Panc1 (cell line): ENCODE measurements around the gene RANBP1. TPM values are rescaled to one million over a fixed set of nuclear protein-coding genes. Genes with fewer than 3 reads are reported as not detected.

Experiments used
- ATAC-seq: fragments of 200-7000 bp; cut with Tn5 transposase; 2 replicates; pipeline ENCODE4 v1.9.1; 2020; ENCODE audit warnings: mild to moderate bottlenecking, moderate library complexity
- BruUV-seq: library from RNA; stranded (reverse); fragments of 400-500 nt; replicated peaks from 2 replicates; lab custom pipeline; 2021; lab: Mats Ljungman, UMichigan
- CTCF ChIA-PET: fragments of 300-600 bp; sonication (Branson Sonifier 250); formaldehyde crosslinking; loops from one replicate; lab custom pipeline; 2022; ENCODE audit warnings: antibody characterized with exemption; lab: Charles Lee
- POLR2A ChIA-PET: fragments of 300-600 bp; sonication (Branson Sonifier 250); formaldehyde crosslinking; loops from one replicate; lab custom pipeline; 2022; ENCODE audit warnings: antibody characterized with exemption; lab: Charles Lee
- DNase-seq: peaks from one replicate; pipeline ENCODE4 v3.0.0-alpha.2; 2010; ENCODE audit warnings: low read depth, low spot score
- H3K27ac ChIP-seq: 2 replicates; pipeline ENCODE4 v1.5.1; 2011; ENCODE audit warnings: mild to moderate bottlenecking, low read length, inconsistent platforms
- H3K27me3 ChIP-seq: fragments of 200-500 bp; sonication (Bioruptor generic); 2 replicates; pipeline ENCODE4 v1.6.0; 2014; ENCODE audit warnings: low read length, inconsistent platforms; ENCODE audit not compliant: control insufficient read depth, insufficient read depth
- H3K36me3 ChIP-seq: fragments of 200-500 bp; sonication (Bioruptor generic); 2 replicates; pipeline ENCODE4 v1.5.1; 2014; ENCODE audit warnings: inconsistent platforms, mild to moderate bottlenecking, low read length, moderate library complexity; ENCODE audit not compliant: control insufficient read depth, insufficient read depth
- H3K4me1 ChIP-seq: 2 replicates; pipeline ENCODE4 v1.5.1; 2011; ENCODE audit warnings: inconsistent platforms, mild to moderate bottlenecking, low read length, moderate library complexity; ENCODE audit not compliant: control insufficient read depth, insufficient read depth
- H3K4me3 ChIP-seq, 2 experiments: 2 replicates each; pipeline ENCODE4 v1.5.1; 2011 to 2012; ENCODE audit warnings: low read depth in 2 of 2, low read length in 2 of 2, mild to moderate bottlenecking in 2 of 2, inconsistent platforms in 1 of 2, moderate library complexity in 1 of 2
- H3K9me3 ChIP-seq: fragments of 200-500 bp; sonication (Bioruptor generic); 2 replicates; pipeline ENCODE4 v1.5.1; 2014; ENCODE audit warnings: low read depth, mild to moderate bottlenecking, inconsistent platforms, low read length, moderate library complexity; ENCODE audit not compliant: control insufficient read depth, insufficient read depth
- POLR2AphosphoS5 ChIP-seq: IDR thresholded peaks from 2 replicates; pipeline ENCODE4 v1.6.1; 2012; ENCODE audit warnings: mild to moderate bottlenecking, low read depth, low read length, moderate library complexity
- SIN3A ChIP-seq: IDR thresholded peaks from 2 replicates; pipeline ENCODE4 v1.6.1; 2012; ENCODE audit warnings: low read depth, mild to moderate bottlenecking, low read length, moderate library complexity, borderline replicate concordance; ENCODE audit not compliant: insufficient read depth
- TCF7L2 ChIP-seq: IDR thresholded peaks from 2 replicates; pipeline ENCODE4 v1.6.1; 2011; ENCODE audit warnings: mild to moderate bottlenecking, low read depth, low read length, inconsistent platforms
- in situ Hi-C: cut with HindIII; loops from 2 replicates; pipeline ENCODE4 v1.10.0; 2016; ENCODE audit warnings: low sequenced_read_pairs, low pct_unique_long_range_greater_than_20kb
- intact Hi-C: fragments of 100-400 bp; cut with micrococcal nuclease; formaldehyde crosslinking; loops from one replicate; pipeline ENCODE4 v1.10.0; 2022; ENCODE audit not compliant: unreplicated experiment
- total RNA-seq: library from RNA; stranded (reverse); gene quantifications from one replicate; pipeline ENCODE4 v1.2.1, GENCODE V29; 2021; ENCODE audit not compliant: unreplicated experiment
- TF ChIP-seq, protein P1 (sequence below): fragments of 450-650 bp; IDR thresholded peaks from 2 replicates; pipeline ENCODE4 v1.5.1; 2017; ENCODE audit warnings: mild to moderate bottlenecking
- TF ChIP-seq, protein P2 (sequence below), 2 experiments: IDR thresholded peaks; 2 replicates each; pipeline ENCODE4 v1.6.1; 2011 to 2012; ENCODE audit warnings: low read depth in 2 of 2, control low read depth in 1 of 2, low read length in 1 of 2, mild to moderate bottlenecking in 1 of 2, moderate library complexity in 1 of 2; ENCODE audit not compliant: insufficient read depth in 1 of 2

RANBP1 gene
- total RNA-seq, 1 experiment from 2014 or later = 232 TPM

DNA sequence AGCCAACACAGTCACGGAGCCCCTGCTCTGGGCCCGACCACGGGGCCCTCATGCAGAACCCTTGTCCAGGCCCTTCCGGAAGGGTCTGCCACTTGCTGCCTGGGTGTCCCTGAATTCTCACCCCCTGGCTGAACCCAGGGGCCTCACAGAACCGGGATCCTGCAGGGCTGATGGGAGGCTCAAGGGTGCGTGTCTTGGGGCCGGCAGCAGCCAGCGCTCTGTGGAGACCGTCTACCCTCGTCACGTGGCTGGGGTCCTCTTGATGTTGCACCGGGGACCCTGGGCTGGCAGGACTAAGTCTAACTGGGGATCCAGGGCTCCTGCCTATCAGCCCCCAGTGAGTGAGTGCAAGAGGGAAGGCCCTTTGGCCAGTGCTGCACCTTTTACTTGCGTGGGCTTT lies 54.3 kb downstream of the RANBP1 start:
- BruUV-seq = no TSS peak
- Histone ChIP-seq H3K36me3 (no peaks in the 10 kb centered on the region), H3K9me3 (no peaks in the 10 kb centered on the region), H3K27ac (no peak overlapping the region), H3K4me1 (peaks cover 3% of the 10 kb centered on the region; the same call in 1 of the 2 replicates), H3K4me3 (no peak overlapping the region), H3K27me3 (no peaks in the 10 kb centered on the region)
- intact Hi-C loops = loop anchor here (10.0 kb wide), 1 partner anchor 65 kb away; no protein-coding TSS in a partner anchor
- in situ Hi-C loops = no loop called here
- ChIA-PET CTCF (no interaction called here), POLR2A (no interaction called here)
- no peak for ATAC-seq
- DNase-seq = no peak
- no peak for TF ChIP-seq TCF7L2
- TF ChIP-seq, protein P1, sequence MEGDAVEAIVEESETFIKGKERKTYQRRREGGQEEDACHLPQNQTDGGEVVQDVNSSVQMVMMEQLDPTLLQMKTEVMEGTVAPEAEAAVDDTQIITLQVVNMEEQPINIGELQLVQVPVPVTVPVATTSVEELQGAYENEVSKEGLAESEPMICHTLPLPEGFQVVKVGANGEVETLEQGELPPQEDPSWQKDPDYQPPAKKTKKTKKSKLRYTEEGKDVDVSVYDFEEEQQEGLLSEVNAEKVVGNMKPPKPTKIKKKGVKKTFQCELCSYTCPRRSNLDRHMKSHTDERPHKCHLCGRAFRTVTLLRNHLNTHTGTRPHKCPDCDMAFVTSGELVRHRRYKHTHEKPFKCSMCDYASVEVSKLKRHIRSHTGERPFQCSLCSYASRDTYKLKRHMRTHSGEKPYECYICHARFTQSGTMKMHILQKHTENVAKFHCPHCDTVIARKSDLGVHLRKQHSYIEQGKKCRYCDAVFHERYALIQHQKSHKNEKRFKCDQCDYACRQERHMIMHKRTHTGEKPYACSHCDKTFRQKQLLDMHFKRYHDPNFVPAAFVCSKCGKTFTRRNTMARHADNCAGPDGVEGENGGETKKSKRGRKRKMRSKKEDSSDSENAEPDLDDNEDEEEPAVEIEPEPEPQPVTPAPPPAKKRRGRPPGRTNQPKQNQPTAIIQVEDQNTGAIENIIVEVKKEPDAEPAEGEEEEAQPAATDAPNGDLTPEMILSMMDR = no peak
- TF ChIP-seq, protein P2, sequence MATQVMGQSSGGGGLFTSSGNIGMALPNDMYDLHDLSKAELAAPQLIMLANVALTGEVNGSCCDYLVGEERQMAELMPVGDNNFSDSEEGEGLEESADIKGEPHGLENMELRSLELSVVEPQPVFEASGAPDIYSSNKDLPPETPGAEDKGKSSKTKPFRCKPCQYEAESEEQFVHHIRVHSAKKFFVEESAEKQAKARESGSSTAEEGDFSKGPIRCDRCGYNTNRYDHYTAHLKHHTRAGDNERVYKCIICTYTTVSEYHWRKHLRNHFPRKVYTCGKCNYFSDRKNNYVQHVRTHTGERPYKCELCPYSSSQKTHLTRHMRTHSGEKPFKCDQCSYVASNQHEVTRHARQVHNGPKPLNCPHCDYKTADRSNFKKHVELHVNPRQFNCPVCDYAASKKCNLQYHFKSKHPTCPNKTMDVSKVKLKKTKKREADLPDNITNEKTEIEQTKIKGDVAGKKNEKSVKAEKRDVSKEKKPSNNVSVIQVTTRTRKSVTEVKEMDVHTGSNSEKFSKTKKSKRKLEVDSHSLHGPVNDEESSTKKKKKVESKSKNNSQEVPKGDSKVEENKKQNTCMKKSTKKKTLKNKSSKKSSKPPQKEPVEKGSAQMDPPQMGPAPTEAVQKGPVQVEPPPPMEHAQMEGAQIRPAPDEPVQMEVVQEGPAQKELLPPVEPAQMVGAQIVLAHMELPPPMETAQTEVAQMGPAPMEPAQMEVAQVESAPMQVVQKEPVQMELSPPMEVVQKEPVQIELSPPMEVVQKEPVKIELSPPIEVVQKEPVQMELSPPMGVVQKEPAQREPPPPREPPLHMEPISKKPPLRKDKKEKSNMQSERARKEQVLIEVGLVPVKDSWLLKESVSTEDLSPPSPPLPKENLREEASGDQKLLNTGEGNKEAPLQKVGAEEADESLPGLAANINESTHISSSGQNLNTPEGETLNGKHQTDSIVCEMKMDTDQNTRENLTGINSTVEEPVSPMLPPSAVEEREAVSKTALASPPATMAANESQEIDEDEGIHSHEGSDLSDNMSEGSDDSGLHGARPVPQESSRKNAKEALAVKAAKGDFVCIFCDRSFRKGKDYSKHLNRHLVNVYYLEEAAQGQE (IDR thresholded peaks at IDR 0.05; ENCODE audit: insufficient read depth in 1 of 2, low read depth in 2 of 2, low read length in 1 of 2) = no peak
- no peak for TF ChIP-seq POLR2AphosphoS5
- no peak for TF ChIP-seq SIN3A

DNA sequence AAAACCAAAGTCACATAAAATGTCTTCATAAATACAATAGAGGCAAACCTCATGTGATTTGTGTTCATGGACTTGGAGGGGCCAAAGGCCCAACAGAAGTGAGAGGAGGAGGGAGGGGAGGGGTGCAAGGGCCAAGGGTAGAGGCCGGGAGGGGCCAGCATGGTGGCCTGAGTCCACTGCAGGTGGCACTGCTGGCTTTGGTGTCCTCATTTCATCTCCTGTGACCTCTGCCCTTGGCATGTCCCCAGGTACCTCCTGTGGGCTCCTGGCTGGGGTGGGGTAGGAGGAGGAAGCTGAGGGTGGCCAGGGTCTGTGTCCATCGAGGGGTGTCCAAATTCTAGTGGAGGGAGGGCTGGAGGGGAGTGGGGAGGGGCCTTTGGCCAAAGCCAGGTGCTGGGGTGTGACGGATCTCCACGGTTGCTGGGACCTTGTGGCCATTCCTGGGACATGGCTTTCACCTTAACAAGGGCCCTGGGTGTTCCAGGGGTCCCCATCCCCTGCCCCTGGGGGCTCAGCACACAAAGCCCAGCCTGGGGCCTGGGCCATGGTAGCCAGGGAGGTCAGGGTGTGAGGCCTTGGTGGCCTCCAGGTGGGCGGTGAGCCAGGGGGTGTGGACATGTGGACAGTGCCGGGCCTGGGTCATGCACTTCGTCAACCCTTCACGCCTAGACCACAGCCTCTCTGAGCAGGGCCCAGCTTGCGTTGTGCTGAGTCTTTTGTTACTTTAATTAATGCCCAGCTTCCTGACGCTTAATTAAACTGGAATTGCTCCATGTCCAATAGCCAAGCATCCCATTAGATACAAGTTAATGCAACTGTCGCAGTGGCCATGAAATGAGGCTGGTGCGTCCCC lies 55.6 kb downstream of the RANBP1 start:
- Histone ChIP-seq H3K27ac (no peak overlapping the region), H3K27me3 (no peaks in the 10 kb centered on the region), H3K9me3 (no peaks in the 10 kb centered on the region), H3K4me3 (no peak overlapping the region), H3K4me1 (peaks cover 3% of the 10 kb centered on the region; the same call in 1 of the 2 replicates), H3K36me3 (no peaks in the 10 kb centered on the region)
- ChIA-PET POLR2A (no interaction called here), CTCF (no interaction called here)
- ATAC-seq = no peak
- no TSS peak for BruUV-seq
- TF ChIP-seq SIN3A = no peak
- no peak for TF ChIP-seq POLR2AphosphoS5
- TF ChIP-seq TCF7L2 = no peak
- intact Hi-C loops (loop anchor here (10.0 kb wide), 1 partner anchor 63 kb away; no protein-coding TSS in a partner anchor), in situ Hi-C loops (no loop called here)
- no peak for DNase-seq
